BJ (cell line): Measurements from ENCODE around the gene LIG1. TPM values are rescaled to one million over a fixed set of nuclear protein-coding genes. Genes with fewer than 3 reads are reported as not detected.

ENCODE experiments used
- CTCF ChIA-PET: fragments of 350-600 bp; formaldehyde crosslinking; extraction: SDS; loops from one replicate; lab custom pipeline; 2021; ENCODE audit warnings: antibody characterized with exemption, inconsistent platforms; lab: Yijun Ruan, JAX
- POLR2A ChIA-PET: fragments of 300-600 bp; sonication (Branson Sonifier 250); formaldehyde crosslinking; extraction: SDS; loops from one replicate; lab custom pipeline; 2021; ENCODE audit warnings: antibody characterized with exemption; lab: Charles Lee
- DNase-seq: peaks from one replicate; pipeline ENCODE4 v3.0.0-alpha.2; 2011; ENCODE audit warnings: low read depth
- H3K27me3 ChIP-seq: 2 replicates; pipeline ENCODE4 v1.6.0; 2011; ENCODE audit warnings: low read length; ENCODE audit not compliant: control insufficient read depth, insufficient read depth
- H3K36me3 ChIP-seq: 2 replicates; pipeline ENCODE4 v1.5.1; 2011; ENCODE audit warnings: low read length; ENCODE audit not compliant: control insufficient read depth, insufficient read depth
- H3K4me3 ChIP-seq: 2 replicates; pipeline ENCODE4 v1.5.1; 2011; ENCODE audit warnings: low read depth, mild to moderate bottlenecking, control low read depth, low read length
- CTCF ChIP-seq: IDR thresholded peaks from 2 replicates; pipeline ENCODE4 v1.5.1; 2011; ENCODE audit warnings: low read depth, mild to moderate bottlenecking, control low read depth, inconsistent platforms, low read length, moderate library complexity; ENCODE audit not compliant: insufficient read depth
- polyA plus RNA-seq: library from polyadenylated mRNA; depleted of rRNA; stranded (reverse); fragments of >200 nt; gene quantifications from 2 replicates; pipeline ENCODE4 v1.2.3, GENCODE V29; 2011

Gene LIG1
- polyA plus RNA-seq, 1 experiment, result 19.5 TPM

- ChIA-PET POLR2A (no interaction called here), CTCF (interaction anchor here (0.6 kb wide), 1 partner anchor 7 kb away, joined by 3 read pairs; no protein-coding TSS in a partner anchor)
- no peak overlapping the region for H3K4me3 ChIP-seq
- H3K27me3 ChIP-seq, result no peaks in the 10 kb centered on the region
- no peak for DNase-seq
- no peak for TF ChIP-seq CTCF
- peaks cover 1% of the 10 kb centered on the region; the same call in 1 of the 2 replicates for H3K36me3 ChIP-seq
These were observed 26.2 kb upstream of the LIG1 start for GRCh38 chr19:48196321-48196763.

- Histone ChIP-seq H3K27me3 (no peaks in the 10 kb centered on the region), H3K4me3 (no peak overlapping the region), H3K36me3 (peaks cover 1% of the 10 kb centered on the region; the same call in 1 of the 2 replicates)
- no peak for DNase-seq
- POLR2A ChIA-PET, result no interaction called here
- no peak for TF ChIP-seq CTCF
- CTCF ChIA-PET, result interaction anchor here (0.5 to 1.4 kb wide), 3 partner anchors 9 to 366 kb away, joined by 3 to 5 read pairs (median 4); no protein-coding TSS in a partner anchor
These were observed 25.0 kb upstream of the LIG1 start for GRCh38 chr19:48194844-48195830.

- TF ChIP-seq CTCF, result peak; percentile 51
- H3K36me3 ChIP-seq, result peaks cover 1% of the 10 kb centered on the region; the same call in 1 of the 2 replicates
- ChIA-PET CTCF (interaction anchor here (0.8 to 1.4 kb wide), 4 partner anchors 9 to 23 kb away, joined by 3 to 5 read pairs (median 4); no protein-coding TSS in a partner anchor), POLR2A (no interaction called here)
- no peak for DNase-seq
- H3K27me3 ChIP-seq, result no peaks in the 10 kb centered on the region
- no peak overlapping the region for H3K4me3 ChIP-seq
These were observed 24.1 kb upstream of the LIG1 start for GRCh38 chr19:48194041-48194843.

GRCh38 chr19:48192750-48193149, 22.6 kb upstream of the LIG1 start:
- Histone ChIP-seq H3K27me3 (no peaks in the 10 kb centered on the region), H3K36me3 (peaks cover 5% of the 10 kb centered on the region), H3K4me3 (no peak overlapping the region)
- POLR2A ChIA-PET, result no interaction called here
- CTCF ChIA-PET, result no interaction called here
- TF ChIP-seq CTCF, result no peak
- DNase-seq, result no peak
